ENCODE results near the gene KAT8.

KAT8 gene

GRCh38 chr16:31108035-31108793 is 9.2 kb upstream of the KAT8 start, which contains the start of gene BCKDK:
BCKDK (plus strand) TSS chr16:31108386; CDS start chr16:31109224, 838 bp downstream.
- no peak for DNase-seq (ENCODE audit: low read depth, low spot score)

GRCh38 chr16:31108794-31109558 is 8.5 kb upstream of the KAT8 start:
- no peak for DNase-seq (ENCODE audit: low read depth, low spot score)

GRCh38 chr16:31109622-31110021 is 7.8 kb upstream of the KAT8 start:
- no peak for DNase-seq (ENCODE audit: low read depth, low spot score)

GRCh38 chr16:31110106-31111034 is 7.1 kb upstream of the KAT8 start:
- DNase-seq (ENCODE audit: low read depth, low spot score), result no peak

GRCh38 chr16:31111881-31112466 is 5.5 kb upstream of the KAT8 start:
- DNase-seq (ENCODE audit: low read depth, low spot score), result no peak

- DNase-seq (ENCODE audit: low read depth, low spot score), result no peak
Observed at GRCh38 chr16:31112711-31113110, 4.8 kb upstream of the KAT8 start.

- no peak for DNase-seq (ENCODE audit: low read depth, low spot score)
Observed at GRCh38 chr16:31113121-31114120, 4.0 kb upstream of the KAT8 start.

GRCh38 chr16:31114468-31114867 is 3.0 kb upstream of the KAT8 start:
- DNase-seq (ENCODE audit: low read depth, low spot score), result no peak

- no peak for DNase-seq (ENCODE audit: low read depth, low spot score)
Observed at GRCh38 chr16:31118223-31119155, 1.0 kb downstream of the KAT8 start.

- no peak for DNase-seq (ENCODE audit: low read depth, low spot score)
Observed at GRCh38 chr16:31120129-31120528, 2.7 kb downstream of the KAT8 start.

- no peak for DNase-seq (ENCODE audit: low read depth, low spot score)
Observed at GRCh38 chr16:31125844-31126243, 8.4 kb downstream of the KAT8 start.

GRCh38 chr16:31127182-31127581 is 9.7 kb downstream of the KAT8 start:
- no peak for DNase-seq (ENCODE audit: low read depth, low spot score)

- no peak for DNase-seq (ENCODE audit: low read depth, low spot score)
Observed at GRCh38 chr16:31128711-31129567, 11.5 kb downstream of the KAT8 start.

- DNase-seq (ENCODE audit: low read depth, low spot score), result no peak
Observed at GRCh38 chr16:31129568-31130335, 12.3 kb downstream of the KAT8 start.

GRCh38 chr16:31130336-31130891 is 12.9 kb downstream of the KAT8 start:
- no peak for DNase-seq (ENCODE audit: low read depth, low spot score)

GRCh38 chr16:31130899-31131298 is 13.4 kb downstream of the KAT8 start:
- no peak for DNase-seq (ENCODE audit: low read depth, low spot score)

GRCh38 chr16:31131416-31131815 is 14.0 kb downstream of the KAT8 start:
- DNase-seq (ENCODE audit: low read depth, low spot score), result no peak

Measured in smooth muscle cell of the brain vasculature (primary cell).